Measurements from ENCODE around the gene ATP6V0A4. TPM values are rescaled to one million over a fixed set of nuclear protein-coding genes. Genes with fewer than 3 reads are reported as not detected.

The ATP6V0A4 gene
- total RNA-seq: not detected

DNA sequence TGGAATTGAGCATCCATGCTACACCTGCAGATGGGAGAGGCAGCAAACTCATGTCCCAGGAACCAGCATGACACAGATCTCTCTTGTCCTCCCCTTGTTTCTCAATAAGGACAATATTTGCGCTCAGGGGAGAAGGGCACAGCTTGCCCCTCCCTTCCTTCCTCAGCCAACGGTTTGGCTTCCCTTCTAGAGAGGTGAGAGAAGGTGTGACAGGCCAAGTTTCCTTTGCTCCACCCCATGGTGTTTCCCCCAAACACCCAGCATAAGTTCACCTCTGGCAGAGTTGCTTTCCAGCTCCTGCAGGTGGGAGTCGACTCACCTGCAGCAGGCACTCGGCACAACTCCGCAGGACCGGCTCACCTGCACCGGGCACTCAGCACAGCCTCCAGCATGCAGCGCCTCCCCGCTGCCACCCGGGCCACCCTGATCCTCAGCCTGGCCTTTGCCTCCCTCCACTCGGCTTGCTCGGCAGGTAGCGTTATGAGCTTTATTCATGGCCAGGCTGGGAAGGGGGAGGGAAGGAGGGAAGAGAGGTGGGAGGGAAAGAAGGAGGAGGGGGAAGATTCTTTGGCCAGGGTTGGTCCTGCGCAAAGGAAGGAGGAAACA, at the start of gene ATP6V0A4, which contains the start of gene TMEM213:
TSS of gene ATP6V0A4 (minus strand) at position 482 of the 606 bp plus-strand sequence. CDS start 26,949 bp downstream, outside the sequence.
TSS of gene TMEM213 (plus strand) at position 280 of the 606 bp plus-strand sequence. CDS start at position 391, 111 bp downstream.
- DNase-seq: no peak
- WGBS, 2 donors (ENCODE audit: low coverage in 1 of 2): 44 to 75% methylated on average over 4 to 14 of the region's 14 CpGs
- intact Hi-C loops (cut with DNase I; ENCODE audit: low total_unique reads) (no loop called here), in situ Hi-C loops (cut with MboI; ENCODE audit: low pct_ligation_motif_present in 1 of 4, low pct_unique_long_range_greater_than_20kb in 1 of 4, low sequenced_read_pairs in 3 of 4) (no loop called here)
- Histone ChIP-seq H3K4me1 (no peaks in the 10 kb centered on the region), H3K27me3 (no peaks in the 10 kb centered on the region), H3K9me3 (no peaks in the 10 kb centered on the region), H3K4me3 (no peak within 1 kb of the TSS), H3K36me3 (no peaks in the 10 kb centered on the region), H3K27ac (no peak within 1 kb of the TSS)
- no peak for TF ChIP-seq POLR2AphosphoS5 (IDR thresholded peaks at IDR 0.05)
- no peak for TF ChIP-seq CTCF (IDR thresholded peaks at IDR 0.05)
- TF ChIP-seq EP300 (IDR thresholded peaks at IDR 0.05; ENCODE audit: low read depth): no peak
- no peak for TF ChIP-seq POLR2A (IDR thresholded peaks at IDR 0.05)

- H3K9me3 ChIP-seq: no peaks in the 10 kb centered on the region
- DNase-seq: no peak
- no peaks in the 10 kb centered on the region for H3K27me3 ChIP-seq
- TF ChIP-seq EP300 (IDR thresholded peaks at IDR 0.05; ENCODE audit: low read depth) (no peak), CTCF (IDR thresholded peaks at IDR 0.05) (no peak), POLR2A (IDR thresholded peaks at IDR 0.05) (no peak), POLR2AphosphoS5 (IDR thresholded peaks at IDR 0.05) (no peak)
- 40 to 41% methylated on average over 2 of the region's 2 CpGs for WGBS, 2 donors (ENCODE audit: low coverage in 1 of 2)
- intact Hi-C loops (cut with DNase I; ENCODE audit: low total_unique reads) (no loop called here), in situ Hi-C loops (cut with MboI; ENCODE audit: low pct_ligation_motif_present in 1 of 4, low pct_unique_long_range_greater_than_20kb in 1 of 4, low sequenced_read_pairs in 3 of 4) (no loop called here)
- no peaks in the 10 kb centered on the region for H3K36me3 ChIP-seq
- no peaks in the 10 kb centered on the region for H3K4me1 ChIP-seq
- H3K27ac ChIP-seq: no peak overlapping the region
- H3K4me3 ChIP-seq: no peak overlapping the region
Observed at GRCh38 chr7:138845711-138846110, 47.7 kb upstream of the ATP6V0A4 start.

DNA sequence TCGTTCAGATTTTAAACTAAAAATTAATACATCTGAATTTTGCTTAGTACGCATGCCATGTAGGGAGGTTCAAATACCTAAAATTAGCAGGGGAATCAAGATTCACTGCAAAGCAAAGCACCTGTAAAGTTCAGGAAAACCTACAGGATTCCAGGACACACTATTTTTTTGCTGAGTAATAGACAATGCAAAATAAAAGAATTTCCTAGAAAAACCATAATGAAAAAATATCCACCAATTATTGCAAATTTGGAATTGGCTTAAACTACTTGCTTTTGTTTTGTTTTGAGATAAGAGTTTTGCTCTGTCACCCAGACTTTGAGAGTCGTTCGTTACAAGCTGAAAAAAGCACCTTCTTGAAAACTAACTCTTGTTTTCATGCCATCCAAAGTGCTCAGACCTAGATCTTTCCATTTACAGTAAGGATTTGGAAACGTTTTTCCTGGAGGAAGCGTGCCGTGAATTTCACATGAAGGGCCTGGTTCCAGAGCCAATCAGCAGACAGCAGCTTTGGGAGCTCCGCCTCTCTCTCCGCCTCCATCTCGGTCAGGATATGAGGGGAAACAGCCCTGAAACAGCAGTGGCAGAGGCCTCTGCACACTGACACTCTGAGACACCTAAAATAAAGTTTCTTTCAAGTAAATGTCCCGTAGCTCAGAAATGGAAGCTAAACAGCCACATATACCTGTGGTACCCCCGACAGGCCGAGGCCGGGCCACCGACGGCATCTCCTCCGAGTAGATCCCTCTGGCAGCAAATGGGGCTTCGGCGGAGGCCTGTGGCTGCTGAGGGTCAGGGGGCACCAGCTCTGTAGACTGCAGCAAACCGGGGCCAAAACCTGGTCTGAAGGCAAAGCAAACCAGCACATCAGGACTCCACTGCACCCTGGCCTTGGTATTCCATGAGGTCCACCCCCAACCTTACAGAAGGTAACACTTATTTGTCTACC, 45.9 kb upstream of the ATP6V0A4 start:
- H3K36me3 ChIP-seq: no peaks in the 10 kb centered on the region
- H3K4me1 ChIP-seq: no peaks in the 10 kb centered on the region
- no peak overlapping the region for H3K4me3 ChIP-seq
- no peak for TF ChIP-seq POLR2A (IDR thresholded peaks at IDR 0.05)
- TF ChIP-seq EP300 (IDR thresholded peaks at IDR 0.05; ENCODE audit: low read depth): no peak
- no peak for TF ChIP-seq CTCF (IDR thresholded peaks at IDR 0.05)
- no peak for TF ChIP-seq POLR2AphosphoS5 (IDR thresholded peaks at IDR 0.05)
- intact Hi-C loops (cut with DNase I; ENCODE audit: low total_unique reads) (no loop called here), in situ Hi-C loops (cut with MboI; ENCODE audit: low pct_ligation_motif_present in 1 of 4, low pct_unique_long_range_greater_than_20kb in 1 of 4, low sequenced_read_pairs in 3 of 4) (no loop called here)
- H3K9me3 ChIP-seq: no peaks in the 10 kb centered on the region
- WGBS, 2 donors (ENCODE audit: low coverage in 1 of 2): 89 to 90% methylated on average over 6 to 20 of the region's 20 CpGs
- no peak overlapping the region for H3K27ac ChIP-seq
- no peak for DNase-seq
- H3K27me3 ChIP-seq: no peaks in the 10 kb centered on the region

- TF ChIP-seq EP300 (IDR thresholded peaks at IDR 0.05; ENCODE audit: low read depth) (no peak), CTCF (IDR thresholded peaks at IDR 0.05) (no peak), POLR2AphosphoS5 (IDR thresholded peaks at IDR 0.05) (no peak), POLR2A (IDR thresholded peaks at IDR 0.05) (no peak)
- H3K4me3 ChIP-seq: no peak overlapping the region
- H3K4me1 ChIP-seq: no peaks in the 10 kb centered on the region
- no peak overlapping the region for H3K27ac ChIP-seq
- no peaks in the 10 kb centered on the region for H3K9me3 ChIP-seq
- intact Hi-C loops (cut with DNase I; ENCODE audit: low total_unique reads): no loop called here
- no peak for DNase-seq
- H3K27me3 ChIP-seq: no peaks in the 10 kb centered on the region
- in situ Hi-C loops (cut with MboI; ENCODE audit: low pct_ligation_motif_present in 1 of 4, low pct_unique_long_range_greater_than_20kb in 1 of 4, low sequenced_read_pairs in 3 of 4): no loop called here
- 80 to 86% methylated on average over 1 to 12 of the region's 12 CpGs for WGBS, 2 donors (ENCODE audit: low coverage in 1 of 2)
- H3K36me3 ChIP-seq: no peaks in the 10 kb centered on the region
Observed at GRCh38 chr7:138842111-138842510, 44.1 kb upstream of the ATP6V0A4 start.
